Thyroid gland (tissue), 4 donors: ENCODE data around the gene PAX8. TPM values are rescaled to one million over a fixed set of nuclear protein-coding genes. Genes with fewer than 3 reads are reported as not detected.

Experiments used
- DNase-seq, 2 donors: peaks; one replicate each; pipeline ENCODE4 v3.0.0-alpha.2; 2019
- H3K27ac ChIP-seq, 3 donors: fragments of 200-600 bp; sonication (generic); 1 replicate in 2 of 3; 2 replicates in 1 of 3; pipeline ENCODE4 v1.5.1; 2016 to 2019; ENCODE audit warnings: mild to moderate bottlenecking in 1 of 3, moderate library complexity in 1 of 3
- H3K27me3 ChIP-seq: fragments of 200-600 bp; sonication (generic); one replicate; pipeline ENCODE4 v1.5.1; 2019
- H3K36me3 ChIP-seq, 2 donors: fragments of 200-600 bp; sonication (generic); one replicate each; pipeline ENCODE4 v1.5.1; 2016 to 2019
- H3K4me1 ChIP-seq, 2 donors: fragments of 200-600 bp; sonication (generic); one replicate each; pipeline ENCODE4 v1.5.1; 2017 to 2019
- H3K4me3 ChIP-seq, 3 donors: fragments of 200-600 bp; sonication (generic); replicated peaks in 1 of 3; 1 replicate in 2 of 3; 2 replicates in 1 of 3; pipeline ENCODE4 v1.5.1; 2016; ENCODE audit warnings: mild to moderate bottlenecking in 1 of 3
- H3K9me3 ChIP-seq: fragments of 200-600 bp; sonication (generic); one replicate; pipeline ENCODE4 v1.5.1; 2017
- CTCF ChIP-seq, 6 experiments: fragments of 200-600 bp in 3 of 6; fragments of 450-650 bp in 3 of 6; sonication (generic) in 3 of 6; IDR thresholded peaks; one replicate each; pipeline ENCODE4 v1.5.1; 2016 to 2019; ENCODE audit warnings: antibody characterized with exemption in 6 of 6, mild to moderate bottlenecking in 2 of 6, inconsistent platforms in 1 of 6, moderate library complexity in 1 of 6
- POLR2A ChIP-seq, 2 donors: fragments of 450-650 bp; IDR thresholded peaks; one replicate each; pipeline ENCODE4 v1.6.1; 2017; ENCODE audit warnings: antibody characterized with exemption in 2 of 2, mild to moderate bottlenecking in 2 of 2, moderate library complexity in 1 of 2
- WGBS, 2 donors: methylation state at CpG; one replicate each; pipeline ENCODE4 v1.1.5; 2017; 5-methylcytosine and 5-hydroxymethylcytosine counted together
- intact Hi-C: fragments of 100-400 bp; cut with DNase I; formaldehyde crosslinking; loops from one replicate; pipeline ENCODE4 v1.15.1; 2023
- total RNA-seq, 4 donors: library from RNA; depleted of rRNA; stranded (reverse); fragments of >200 nt; gene quantifications; one replicate each; pipeline ENCODE4 v1.2.3, GENCODE V29; 2016

The PAX8 gene
- total RNA-seq, 4 donors from 2014 or later: 1,318 to 2,156 (median 1,767) TPM

GRCh38 chr2:113224647-113225236 is 54.0 kb downstream of the PAX8 start:
- peaks cover 65 to 72% of the 10 kb centered on the region in 2 donors for H3K4me1 ChIP-seq
- peaks cover 39 to 42% of the 10 kb centered on the region in 2 donors for H3K36me3 ChIP-seq
- DNase-seq: no peak
- no peaks in the 10 kb centered on the region for H3K9me3 ChIP-seq
- 64 to 65% methylated on average over 2 of the region's 2 CpGs for WGBS, 2 donors
- H3K27ac ChIP-seq: peak overlapping the region; percentile 62 to 92 (median 71)
- TF ChIP-seq POLR2A (IDR thresholded peaks at IDR 0.05): no peak
- TF ChIP-seq CTCF (IDR thresholded peaks at IDR 0.05): no peak
- H3K27me3 ChIP-seq: no peaks in the 10 kb centered on the region
- intact Hi-C loops: no loop called here
- H3K4me3 ChIP-seq: no peak overlapping the region

- Histone ChIP-seq H3K36me3 (peaks cover 34 to 41% of the 10 kb centered on the region in 2 donors), H3K27me3 (no peaks in the 10 kb centered on the region), H3K4me3 (no peak overlapping the region), H3K27ac (peak overlapping the region in 2 of 3 donors; percentile 48 to 92), H3K9me3 (no peaks in the 10 kb centered on the region), H3K4me1 (peaks cover 73 to 75% of the 10 kb centered on the region in 2 donors)
- intact Hi-C loops: no loop called here
- TF ChIP-seq POLR2A (IDR thresholded peaks at IDR 0.05) (no peak), CTCF (IDR thresholded peaks at IDR 0.05) (no peak)
- DNase-seq: no peak
- 87 to 88% methylated on average over 1 of the region's 1 CpG for WGBS, 2 donors
Measured at GRCh38 chr2:113223813-113224212, 54.9 kb downstream of the PAX8 start.

- peaks cover 33% of the 10 kb centered on the region in 2 donors for H3K36me3 ChIP-seq
- WGBS, 2 donors: 77 to 79% methylated on average over 6 of the region's 6 CpGs
- DNase-seq: no peak
- no peaks in the 10 kb centered on the region for H3K27me3 ChIP-seq
- H3K4me1 ChIP-seq: peaks cover 83 to 86% of the 10 kb centered on the region in 2 donors
- no peak overlapping the region for H3K4me3 ChIP-seq
- H3K27ac ChIP-seq: peak overlapping the region; percentile 41 to 92 (median 66)
- TF ChIP-seq CTCF (IDR thresholded peaks at IDR 0.05) (no peak), POLR2A (IDR thresholded peaks at IDR 0.05) (no peak)
- intact Hi-C loops: no loop called here
- no peaks in the 10 kb centered on the region for H3K9me3 ChIP-seq
Measured at GRCh38 chr2:113221846-113222245, 56.9 kb downstream of the PAX8 start.

GRCh38 chr2:113220970-113221708 is 57.6 kb downstream of the PAX8 start:
- peak overlapping the region; percentile 41 to 92 (median 66) for H3K27ac ChIP-seq

More at GRCh38 chr2:113220970-113221708, 57.6 kb downstream of the PAX8 start:
- Histone ChIP-seq H3K9me3 (no peaks in the 10 kb centered on the region), H3K4me1 (peaks cover 86 to 89% of the 10 kb centered on the region in 2 donors), H3K27me3 (no peaks in the 10 kb centered on the region), H3K36me3 (peaks cover 28 to 32% of the 10 kb centered on the region in 2 donors), H3K4me3 (no peak overlapping the region)
- intact Hi-C loops: no loop called here
- DNase-seq: no peak
- TF ChIP-seq CTCF (IDR thresholded peaks at IDR 0.05) (no peak), POLR2A (IDR thresholded peaks at IDR 0.05) (no peak)
- WGBS, 2 donors: 80 to 81% methylated on average over 6 of the region's 6 CpGs
